ENCODE results near the gene EMID1.

The EMID1 gene

DNA sequence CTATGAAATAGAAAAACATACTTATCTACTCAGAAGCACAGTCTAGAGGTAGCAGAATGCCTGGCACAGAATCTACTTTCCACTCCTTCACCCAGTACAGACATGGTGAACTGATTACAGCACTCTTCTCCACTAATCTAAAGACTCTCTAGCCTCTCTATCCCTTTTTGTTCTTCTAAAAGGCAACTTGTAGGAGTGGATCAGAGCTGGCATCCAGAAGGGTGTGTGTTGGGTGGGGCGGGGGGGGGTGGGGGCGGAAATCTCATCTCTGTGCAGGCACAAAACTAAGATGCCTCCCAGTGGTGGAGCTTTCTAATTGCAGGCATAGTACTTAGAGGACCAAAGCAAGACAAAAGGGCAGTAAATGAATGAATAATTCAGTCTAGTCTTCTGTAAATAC lies 11.5 kb upstream of the EMID1 start:
- TF ChIP-seq, protein P1, sequence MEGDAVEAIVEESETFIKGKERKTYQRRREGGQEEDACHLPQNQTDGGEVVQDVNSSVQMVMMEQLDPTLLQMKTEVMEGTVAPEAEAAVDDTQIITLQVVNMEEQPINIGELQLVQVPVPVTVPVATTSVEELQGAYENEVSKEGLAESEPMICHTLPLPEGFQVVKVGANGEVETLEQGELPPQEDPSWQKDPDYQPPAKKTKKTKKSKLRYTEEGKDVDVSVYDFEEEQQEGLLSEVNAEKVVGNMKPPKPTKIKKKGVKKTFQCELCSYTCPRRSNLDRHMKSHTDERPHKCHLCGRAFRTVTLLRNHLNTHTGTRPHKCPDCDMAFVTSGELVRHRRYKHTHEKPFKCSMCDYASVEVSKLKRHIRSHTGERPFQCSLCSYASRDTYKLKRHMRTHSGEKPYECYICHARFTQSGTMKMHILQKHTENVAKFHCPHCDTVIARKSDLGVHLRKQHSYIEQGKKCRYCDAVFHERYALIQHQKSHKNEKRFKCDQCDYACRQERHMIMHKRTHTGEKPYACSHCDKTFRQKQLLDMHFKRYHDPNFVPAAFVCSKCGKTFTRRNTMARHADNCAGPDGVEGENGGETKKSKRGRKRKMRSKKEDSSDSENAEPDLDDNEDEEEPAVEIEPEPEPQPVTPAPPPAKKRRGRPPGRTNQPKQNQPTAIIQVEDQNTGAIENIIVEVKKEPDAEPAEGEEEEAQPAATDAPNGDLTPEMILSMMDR (IDR thresholded peaks at IDR 0.05; ENCODE audit: low read depth, low read length) = no peak
- H3K4me3 ChIP-seq (ENCODE audit: low read depth, low read length) = no peak overlapping the region

DNA sequence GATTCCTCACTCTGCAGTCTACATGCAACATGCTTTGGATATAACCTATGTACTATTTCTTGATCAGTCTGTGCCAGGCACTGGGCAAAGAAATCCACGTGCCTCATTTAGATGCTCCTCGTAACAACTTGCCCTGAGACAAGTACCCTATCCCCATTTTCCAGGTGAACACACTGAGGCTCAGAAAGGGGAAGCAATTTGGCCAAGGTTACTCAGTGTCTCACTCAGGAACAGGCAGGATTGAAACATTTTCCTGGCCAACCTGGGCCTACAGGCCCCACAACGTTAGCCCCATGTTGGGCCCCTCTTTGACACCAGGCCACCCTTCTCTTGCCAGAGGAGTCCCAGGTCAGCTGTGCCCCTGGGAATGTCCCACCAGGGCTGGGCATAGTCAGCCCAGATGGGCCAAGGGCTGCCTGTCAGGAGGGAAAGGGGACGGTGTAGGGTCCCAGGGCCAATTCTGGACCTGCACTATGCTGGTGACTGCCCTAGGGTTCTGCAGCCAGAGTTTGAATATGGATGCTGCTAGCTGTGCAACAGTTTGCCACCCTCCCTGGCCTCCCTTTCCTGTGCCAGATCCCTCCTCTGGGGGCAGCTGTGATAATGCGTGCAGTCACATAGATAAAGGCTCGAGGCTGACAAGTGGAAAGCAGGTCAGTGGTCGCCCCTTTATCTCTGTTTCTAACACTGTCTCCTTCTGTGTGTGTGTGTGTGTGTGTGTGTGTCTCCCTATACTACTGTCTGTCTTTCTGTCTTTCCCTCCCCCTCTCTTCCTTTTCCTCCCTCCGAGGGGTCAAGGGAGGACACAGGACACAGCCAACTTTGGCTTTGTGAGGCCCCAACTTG lies 10.4 kb upstream of the EMID1 start:
- H3K4me3 ChIP-seq (ENCODE audit: low read depth, low read length) = no peak overlapping the region
- TF ChIP-seq, protein P1 (IDR thresholded peaks at IDR 0.05; ENCODE audit: low read depth, low read length) = no peak

DNA sequence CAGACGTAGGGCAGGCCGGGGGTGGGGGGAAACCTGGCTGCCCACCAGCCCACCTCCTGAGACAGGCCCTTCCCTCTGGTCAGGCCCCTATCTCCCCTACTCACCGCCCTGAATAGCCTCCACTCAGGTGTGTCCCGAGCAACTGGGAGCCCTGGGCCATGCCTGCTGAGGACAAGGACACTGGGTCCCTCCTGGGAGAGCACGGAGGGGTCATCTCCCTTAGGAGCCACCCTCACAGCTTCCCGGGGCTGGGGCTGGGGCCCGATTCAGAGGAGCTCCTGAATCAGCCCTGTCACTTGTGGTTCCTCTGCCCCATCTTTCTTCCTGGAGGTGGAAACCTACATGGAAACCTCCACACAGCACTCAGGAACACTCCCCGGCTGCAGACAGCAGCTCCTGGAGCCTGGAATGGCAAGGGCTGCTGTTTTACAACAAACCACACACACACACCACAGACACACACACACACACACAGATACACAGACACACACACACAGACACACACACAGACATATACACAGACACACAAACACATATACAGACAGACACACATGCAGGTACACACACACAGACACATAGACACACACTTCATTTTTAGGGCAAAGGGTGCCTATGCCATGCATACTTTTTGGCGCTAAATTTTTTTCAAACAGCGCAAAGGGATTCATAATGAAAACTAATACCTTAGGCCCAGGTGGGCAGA lies 9.6 kb upstream of the EMID1 start:
- TF ChIP-seq, protein P1 (IDR thresholded peaks at IDR 0.05; ENCODE audit: low read depth, low read length) = no peak
- H3K4me3 ChIP-seq (ENCODE audit: low read depth, low read length) = no peak overlapping the region

DNA sequence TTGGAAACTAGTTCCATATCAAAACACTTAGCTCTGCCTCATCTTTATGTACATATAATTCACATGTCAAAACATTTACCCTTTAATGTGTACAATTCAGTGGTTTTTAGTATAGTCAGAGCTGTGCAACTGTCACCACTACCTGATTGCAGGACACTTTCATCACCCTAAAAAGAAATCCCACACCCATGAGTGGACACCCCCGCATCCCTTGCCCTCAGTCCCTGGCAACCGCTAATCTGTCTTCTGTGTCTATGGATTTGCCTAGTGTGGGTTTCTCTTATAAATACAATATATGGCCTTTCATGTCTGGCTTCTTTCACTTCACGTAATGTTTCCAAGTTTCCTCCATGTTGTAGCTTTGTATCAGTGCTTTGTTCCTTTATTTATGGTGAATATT lies 8.6 kb upstream of the EMID1 start:
- H3K4me3 ChIP-seq (ENCODE audit: low read depth, low read length) = no peak overlapping the region
- TF ChIP-seq, protein P1 (IDR thresholded peaks at IDR 0.05; ENCODE audit: low read depth, low read length) = no peak

DNA sequence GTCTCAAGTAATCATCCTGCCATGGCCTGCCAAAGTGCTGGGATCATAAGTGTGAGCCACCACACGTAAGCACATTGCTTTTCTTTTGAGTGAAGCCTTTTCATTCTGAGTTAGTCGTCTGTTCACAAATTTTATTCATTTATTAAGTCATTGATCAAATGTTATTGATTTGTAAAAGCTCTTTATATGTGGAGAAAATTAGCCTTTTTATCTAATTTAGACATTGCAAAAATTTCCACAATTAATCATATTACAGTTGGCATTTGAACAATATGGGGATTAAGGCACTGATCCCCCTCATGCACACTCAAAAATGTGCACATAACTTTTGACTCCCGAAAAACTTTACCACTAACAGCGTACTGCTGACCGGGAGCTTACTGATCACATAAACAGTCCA lies 7.5 kb upstream of the EMID1 start:
- H3K4me3 ChIP-seq (ENCODE audit: low read depth, low read length) = no peak overlapping the region
- TF ChIP-seq, protein P1 (IDR thresholded peaks at IDR 0.05; ENCODE audit: low read depth, low read length) = no peak

DNA sequence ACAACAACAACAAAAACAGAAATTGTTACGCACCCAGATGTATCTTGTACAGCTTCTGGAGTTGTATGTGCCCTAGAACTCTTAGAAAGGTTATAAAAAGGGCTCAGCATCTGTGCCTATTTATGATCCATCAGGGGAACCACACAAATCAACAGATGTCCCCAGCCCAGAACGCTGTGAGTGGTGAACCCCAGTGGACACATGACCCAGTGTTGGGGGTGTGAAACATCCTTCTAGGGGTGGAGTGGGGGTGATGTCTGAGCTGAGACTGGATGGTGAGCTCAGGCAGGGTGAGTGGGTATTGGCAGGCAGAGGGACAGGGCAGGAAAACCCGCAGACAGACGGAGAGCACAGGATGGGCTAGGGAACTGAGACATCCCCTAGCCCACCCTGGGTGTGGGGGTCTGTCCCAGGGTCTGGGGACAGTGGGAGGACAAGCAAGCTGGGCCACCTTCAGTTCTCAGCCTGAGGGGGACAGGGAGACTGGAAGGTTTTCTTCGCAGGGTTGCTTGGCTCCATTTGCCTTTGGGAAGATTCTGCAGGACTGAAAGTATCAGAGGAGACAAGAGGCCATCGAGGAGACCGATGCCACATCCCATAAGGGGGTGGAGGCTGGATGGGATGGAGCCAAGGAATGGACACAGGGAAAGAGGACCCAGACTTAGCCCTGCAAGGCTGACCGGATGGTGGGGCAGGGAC lies 5.8 kb upstream of the EMID1 start:
- TF ChIP-seq, protein P1 (IDR thresholded peaks at IDR 0.05; ENCODE audit: low read depth, low read length) = no peak
- no peak overlapping the region for H3K4me3 ChIP-seq (ENCODE audit: low read depth, low read length)

Data from WI38 (cell line).